Heart right ventricle (tissue), 16 donors: ENCODE data around the gene METTL1. TPM values are rescaled to one million over a fixed set of nuclear protein-coding genes. Genes with fewer than 3 reads are reported as not detected.
A peak's percentile ranks its signal among the peaks of the same experiment; 100 is the strongest.

Experiments used
- ATAC-seq, 8 donors: fragments of 200-7000 bp; cut with Tn5 transposase; one replicate each; pipeline ENCODE4 v1.9.1; 2020; ENCODE audit warnings: mild to moderate bottlenecking in 8 of 8, moderate library complexity in 8 of 8, moderate number of reproducible peaks in 1 of 8
- DNase-seq, 2 donors: peaks; one replicate each; pipeline ENCODE4 v3.0.0-alpha.2; 2020
- H3K27ac ChIP-seq, 10 donors: fragments of 200-600 bp; sonication (generic) in 2 of 10; one replicate each; pipeline versions ENCODE4 v1.5.0 to v1.8.0; 2020 to 2022; ENCODE audit warnings: mild to moderate bottlenecking in 3 of 10
- H3K27me3 ChIP-seq, 7 donors: fragments of 200-600 bp; one replicate each; pipeline ENCODE4 v1.8.0; 2021 to 2022; ENCODE audit warnings: mild to moderate bottlenecking in 2 of 7
- H3K36me3 ChIP-seq, 9 donors: fragments of 200-600 bp; sonication (generic) in 1 of 9; one replicate each; pipeline versions ENCODE4 v1.5.0 to v1.8.0; 2020 to 2022; ENCODE audit warnings: mild to moderate bottlenecking in 2 of 9
- H3K4me1 ChIP-seq, 9 donors: fragments of 200-600 bp; sonication (generic) in 1 of 9; one replicate each; pipeline versions ENCODE4 v1.5.0 to v1.8.0; 2020 to 2022; ENCODE audit warnings: mild to moderate bottlenecking in 4 of 9
- H3K4me3 ChIP-seq, 10 donors: fragments of 200-600 bp; sonication (generic) in 2 of 10; one replicate each; pipeline versions ENCODE4 v1.5.0 to v1.8.0; 2020 to 2022; ENCODE audit warnings: mild to moderate bottlenecking in 7 of 10, moderate library complexity in 2 of 10
- H3K9me3 ChIP-seq, 11 donors: fragments of 200-600 bp in 10 of 11; sonication (generic) in 2 of 11; one replicate each; pipeline versions ENCODE4 v1.5.0 to v1.8.0; 2013 to 2022; ENCODE audit warnings: mild to moderate bottlenecking in 2 of 11, control low read depth in 1 of 11, moderate library complexity in 1 of 11
- CTCF ChIP-seq, 9 donors: fragments of 200-600 bp; sonication (generic) in 2 of 9; IDR thresholded peaks; one replicate each; pipeline versions ENCODE4 v1.5.0 to v1.8.0; 2021 to 2022; ENCODE audit warnings: antibody characterized with exemption in 9 of 9, mild to moderate bottlenecking in 5 of 9, moderate library complexity in 1 of 9
- WGBS, 2 donors: extraction: QIAGEN DNeasy Blood & Tissue Kit; methylation state at CpG; one replicate each; pipeline ENCODE4 v1.1.7; 2013; ENCODE audit warnings: inconsistent platforms in 1 of 2; 5-methylcytosine and 5-hydroxymethylcytosine counted together
- intact Hi-C, 10 donors: fragments of 100-400 bp; cut with DNase I; formaldehyde crosslinking; loops; one replicate each; pipeline versions ENCODE4 v1.11.1 to v1.14.2; 2022
- polyA plus RNA-seq, 2 donors: library from polyadenylated mRNA; stranded (reverse); fragments of 200-250 nt; gene quantifications; one replicate each; pipeline ENCODE4 v1.2.3, GENCODE V29; 2013
- total RNA-seq, 10 donors: library from RNA; stranded (reverse); fragmentation: NEBNext Ultra II Directional in 3 of 10; extraction: Animal tissue kit (Norgen Biotek cat#: 25700) in 3 of 10; gene quantifications; one replicate each; pipeline versions ENCODE4 v1.2.1 to v1.2.4, GENCODE V29; 2021 to 2023
- donor health status: Arrhythmogenic right ventricular cardiomyopathy.
- donor health status: ischemic (EF 13 %, LVEDD 7.1; RV severe dilation, severe dysfunction).
- donor health status: healthy with polysubstance abuse.
- donor health status: DM: no; HTN: yes; CAD: no.
- donor health status: DM: no; HTN: no; CAD: no.
- donor health status: ischemic (EF 25% LVEDD 6.9; RV normal size, moderate dysfunction).
- donor health status: ischemic (EF 25% LVEDD 5.7; RV mildly dilated, moderate dysfunction).
- donor health status: healthy.
- donor health status: DM: yes; HTN: yes; CAD: no.
- donor health status: Ischemic cardiomyopathy.
- donor health status: ischemic (EF 35%, LVEDD 5.7; RV mildly dilated, moderate dysfunction).
- donor health status: nonischemic (EF 11% LVEDD 7.7; RV severe dilation, severe dysfunction).
- donor health status: DM: yes; HTN: yes; CAD: no.
- donor health status: PGD.
- donor health status: ischemic (EF 29% LVEDD 5.4; RV normal size, mild dysfunction).
- donor health status: nonischemic (EF 23%, LVEDD 6.1; RV moderate dilation, normal function).

METTL1 gene
- total and polyA plus RNA-seq, 12 donors: 5.6 to 29.4 (median 8.3) TPM

- Histone ChIP-seq H3K9me3 (no peaks in the 10 kb centered on the region), H3K4me1 (peaks cover 0 to 24% (median 14%) of the 10 kb centered on the region in 9 donors), H3K36me3 (peaks cover 0 to 65% (median 0%) of the 10 kb centered on the region in 9 donors), H3K27ac (peak overlapping the region in 2 of 10 donors; percentile 81 to 83), H3K4me3 (peak overlapping the region in 2 of 10 donors; percentile 61 to 76), H3K27me3 (peaks cover 0 to 36% (median 7%) of the 10 kb centered on the region in 7 donors)
- TF ChIP-seq CTCF (IDR thresholded peaks at IDR 0.05): no peak
- DNase-seq (no peak), ATAC-seq (peak in 2 of 8 donors; percentile 1 to 2)
- intact Hi-C loops: no loop called here
- WGBS, 2 donors: 49 to 53% methylated on average over 21 of the region's 21 CpGs
These were observed 44.0 kb downstream of the METTL1 start for GRCh38 chr12:57727758-57728395.

GRCh38 chr12:57726884-57727757 lies 44.8 kb downstream of the METTL1 start:
- H3K36me3 ChIP-seq: peaks cover 0 to 59% (median 0%) of the 10 kb centered on the region in 9 donors
- H3K27me3 ChIP-seq: peaks cover 0 to 31% (median 3%) of the 10 kb centered on the region in 7 donors
- H3K9me3 ChIP-seq: no peaks in the 10 kb centered on the region
- intact Hi-C loops: no loop called here
- peak overlapping the region in 9 of 10 donors; percentile 52 to 83 (median 81) for H3K27ac ChIP-seq
- peaks cover 0 to 24% (median 14%) of the 10 kb centered on the region in 9 donors for H3K4me1 ChIP-seq
- TF ChIP-seq CTCF (IDR thresholded peaks at IDR 0.05): peak in 7 of 9 donors; percentile 25 to 61 (median 39)
- DNase-seq: peak in 1 of 2 donors; percentile 65
- ATAC-seq: peak; percentile 48 to 61 (median 54)
- WGBS, 2 donors: 18 to 25% methylated on average over 76 of the region's 76 CpGs
- H3K4me3 ChIP-seq: peak overlapping the region in 9 of 10 donors; percentile 56 to 76 (median 64)

GRCh38 chr12:57726151-57726883 lies 45.6 kb downstream of the METTL1 start:
- Histone ChIP-seq H3K36me3 (peaks cover 0 to 59% (median under 1%) of the 10 kb centered on the region in 9 donors), H3K4me3 (peak overlapping the region; percentile 13 to 76 (median 64)), H3K27me3 (peaks cover 0 to 25% (median 0%) of the 10 kb centered on the region in 7 donors), H3K4me1 (peaks cover 0 to 24% (median 14%) of the 10 kb centered on the region in 9 donors), H3K27ac (peak overlapping the region; percentile 14 to 83 (median 80)), H3K9me3 (no peaks in the 10 kb centered on the region)
- 7 to 9% methylated on average over 66 to 79 of the region's 79 CpGs for WGBS, 2 donors
- ATAC-seq: peak; percentile 70 to 84 (median 81)
- intact Hi-C loops: no loop called here
- DNase-seq: peak; percentile 80 to 81
- TF ChIP-seq CTCF (IDR thresholded peaks at IDR 0.05): peak; percentile 56 to 82 (median 75)

DNA sequence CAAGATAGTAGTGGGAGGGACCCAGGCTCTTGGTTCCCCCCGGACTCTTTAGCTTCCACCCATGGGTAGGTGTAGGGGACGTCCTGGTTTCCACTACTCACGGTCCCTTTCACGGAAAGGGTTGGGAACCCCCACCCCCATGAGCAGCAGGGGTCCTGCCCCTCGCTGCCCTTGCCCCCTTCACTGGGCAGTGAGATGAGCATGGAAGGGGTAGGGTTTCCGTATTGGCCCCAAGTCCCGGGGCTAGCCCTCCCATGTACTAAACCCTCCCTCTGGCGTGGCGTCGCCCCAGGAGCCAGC lies 46.1 kb downstream of the METTL1 start:
- ATAC-seq (peak in 1 of 8 donors; percentile 8), DNase-seq (no peak)
- peak overlapping the region in 8 of 10 donors; percentile 69 to 83 (median 81) for H3K27ac ChIP-seq
- H3K9me3 ChIP-seq: no peaks in the 10 kb centered on the region
- TF ChIP-seq CTCF (IDR thresholded peaks at IDR 0.05): no peak
- H3K27me3 ChIP-seq: peaks cover 0 to 21% (median 0%) of the 10 kb centered on the region in 7 donors
- H3K4me1 ChIP-seq: peaks cover 0 to 24% (median 14%) of the 10 kb centered on the region in 9 donors
- peak overlapping the region; percentile 13 to 76 (median 64) for H3K4me3 ChIP-seq
- intact Hi-C loops: no loop called here
- peaks cover 0 to 59% (median 5%) of the 10 kb centered on the region in 9 donors for H3K36me3 ChIP-seq
- WGBS, 2 donors: 16 to 19% methylated on average over 10 of the region's 10 CpGs
